ENCODE measurements around the gene INSL3.
"Not testable (repeated sequence)": the region's sequence is repeated elsewhere in the genome, so short reads cannot be mapped to it uniquely, and the experiment has no call there.

Gene INSL3

DNA sequence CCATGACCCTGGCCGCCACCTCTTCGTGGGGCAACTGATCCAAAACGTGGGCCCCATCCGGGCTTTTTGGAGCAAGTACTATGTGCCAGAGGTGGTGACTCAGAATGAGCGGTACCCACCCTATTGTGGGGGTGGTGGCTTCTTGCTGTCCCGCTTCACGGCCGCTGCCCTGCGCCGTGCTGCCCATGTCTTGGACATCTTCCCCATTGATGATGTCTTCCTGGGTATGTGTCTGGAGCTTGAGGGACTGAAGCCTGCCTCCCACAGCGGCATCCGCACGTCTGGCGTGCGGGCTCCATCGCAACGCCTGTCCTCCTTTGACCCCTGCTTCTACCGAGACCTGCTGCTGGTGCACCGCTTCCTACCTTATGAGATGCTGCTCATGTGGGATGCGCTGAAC is 9.6 kb downstream of the INSL3 start:
- no peak for DNase-seq

DNA sequence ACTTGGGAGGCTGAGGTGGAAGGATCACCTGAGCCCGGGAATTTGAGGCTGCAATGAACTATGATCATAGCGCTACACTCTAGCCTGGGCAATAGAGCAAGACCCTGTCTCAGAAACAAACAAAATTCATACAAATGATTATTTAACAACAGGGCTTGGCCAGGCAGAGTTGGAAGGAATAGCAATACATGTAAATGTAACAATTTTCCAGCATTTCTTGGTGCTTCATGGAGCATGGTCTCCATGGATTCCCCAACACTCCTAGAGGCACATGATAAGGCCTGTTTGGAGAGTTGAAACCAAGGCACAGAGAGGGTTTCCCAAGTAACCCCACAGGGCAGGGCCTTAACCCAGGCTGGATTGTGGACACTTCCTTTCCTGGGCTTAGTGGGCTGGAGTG is 10.2 kb downstream of the INSL3 start:
- DNase-seq = no peak

DNA sequence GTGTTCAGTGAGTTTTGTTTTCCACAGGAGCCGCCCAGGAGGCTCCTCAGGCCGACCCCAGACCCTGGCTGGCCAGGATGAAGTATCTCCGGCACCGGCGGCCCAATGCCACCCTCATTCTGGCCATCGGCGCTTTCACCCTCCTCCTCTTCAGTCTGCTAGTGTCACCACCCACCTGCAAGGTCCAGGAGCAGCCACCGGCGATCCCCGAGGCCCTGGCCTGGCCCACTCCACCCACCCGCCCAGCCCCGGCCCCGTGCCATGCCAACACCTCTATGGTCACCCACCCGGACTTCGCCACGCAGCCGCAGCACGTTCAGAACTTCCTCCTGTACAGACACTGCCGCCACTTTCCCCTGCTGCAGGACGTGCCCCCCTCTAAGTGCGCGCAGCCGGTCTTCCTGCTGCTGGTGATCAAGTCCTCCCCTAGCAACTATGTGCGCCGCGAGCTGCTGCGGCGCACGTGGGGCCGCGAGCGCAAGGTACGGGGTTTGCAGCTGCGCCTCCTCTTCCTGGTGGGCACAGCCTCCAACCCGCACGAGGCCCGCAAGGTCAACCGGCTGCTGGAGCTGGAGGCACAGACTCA is 13.5 kb downstream of the INSL3 start:
- peak in 1 of 5 experiments; percentile 33 for DNase-seq

DNA sequence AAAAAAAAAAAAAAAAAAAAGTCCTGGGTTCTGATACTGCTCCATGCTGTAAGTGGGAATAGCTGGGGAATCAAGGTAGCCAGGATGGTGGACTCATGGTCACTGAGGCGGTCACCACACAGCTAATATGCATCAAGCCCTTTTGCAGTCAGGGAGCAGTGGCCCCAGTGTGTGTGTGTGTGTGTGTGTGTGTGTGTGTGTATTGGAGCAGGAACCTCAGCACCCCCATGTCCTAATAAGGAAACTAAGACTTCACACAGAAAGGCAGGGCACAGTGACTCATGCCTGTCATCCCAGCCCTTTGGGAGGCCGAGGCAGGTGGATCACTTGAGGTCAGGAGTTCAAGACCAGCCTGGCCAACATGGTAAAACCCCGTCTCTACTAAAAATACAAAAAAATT is 14.4 kb downstream of the INSL3 start:
- DNase-seq = peak in 1 of 5 experiments; percentile 65

DNA sequence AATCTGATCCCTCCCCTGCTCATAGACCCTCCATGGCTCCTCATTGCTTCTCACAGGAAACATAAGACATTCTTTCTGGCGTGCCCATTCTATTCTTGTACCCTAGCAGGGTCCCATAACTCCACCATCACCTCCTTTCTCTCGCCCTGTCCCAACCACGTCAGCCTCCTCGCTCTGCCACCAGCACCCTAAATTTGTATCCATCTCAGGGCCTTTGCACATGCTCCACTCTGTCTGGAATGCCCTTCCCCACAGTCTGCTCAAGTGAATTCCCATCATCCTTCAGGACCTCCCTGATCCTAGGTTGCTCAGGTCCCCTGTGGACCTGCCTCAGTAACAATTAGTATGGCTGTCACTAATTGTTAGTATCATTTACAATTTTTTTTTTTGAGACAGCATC is 15.9 kb downstream of the INSL3 start:
- DNase-seq = no peak

DNA sequence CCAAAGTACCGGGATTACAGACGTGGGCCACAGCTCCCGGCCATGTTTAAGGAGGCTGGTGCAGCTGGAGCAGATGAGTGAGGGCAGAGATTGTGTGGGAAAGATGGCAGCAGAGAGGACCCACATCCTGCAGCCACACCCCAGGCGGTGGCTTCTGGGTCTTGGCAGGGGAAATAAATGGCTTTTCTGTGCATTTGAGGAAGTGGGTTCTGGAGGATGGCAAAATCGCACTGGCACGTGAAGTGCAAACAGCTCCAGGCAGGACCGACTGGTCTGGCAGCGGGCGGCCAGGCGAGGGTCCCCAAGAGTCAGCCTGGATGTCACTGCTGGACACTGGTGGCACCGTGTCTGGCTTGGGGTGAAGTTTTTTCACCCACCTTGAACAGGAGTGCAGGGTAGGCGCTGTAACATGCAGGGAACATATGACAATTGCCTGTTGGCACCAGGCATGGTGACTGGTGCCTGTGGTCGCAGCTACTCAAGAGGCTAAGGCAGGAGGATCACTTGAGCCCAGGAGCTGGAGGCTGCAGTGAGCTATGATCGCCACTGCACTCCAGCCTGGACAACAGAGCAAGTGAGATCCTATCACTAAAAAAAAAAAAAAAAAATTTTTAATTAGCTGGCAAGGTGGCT is 17.9 kb downstream of the INSL3 start:
- peak in 2 of 5 experiments; percentile 23 to 90 for DNase-seq

DNA sequence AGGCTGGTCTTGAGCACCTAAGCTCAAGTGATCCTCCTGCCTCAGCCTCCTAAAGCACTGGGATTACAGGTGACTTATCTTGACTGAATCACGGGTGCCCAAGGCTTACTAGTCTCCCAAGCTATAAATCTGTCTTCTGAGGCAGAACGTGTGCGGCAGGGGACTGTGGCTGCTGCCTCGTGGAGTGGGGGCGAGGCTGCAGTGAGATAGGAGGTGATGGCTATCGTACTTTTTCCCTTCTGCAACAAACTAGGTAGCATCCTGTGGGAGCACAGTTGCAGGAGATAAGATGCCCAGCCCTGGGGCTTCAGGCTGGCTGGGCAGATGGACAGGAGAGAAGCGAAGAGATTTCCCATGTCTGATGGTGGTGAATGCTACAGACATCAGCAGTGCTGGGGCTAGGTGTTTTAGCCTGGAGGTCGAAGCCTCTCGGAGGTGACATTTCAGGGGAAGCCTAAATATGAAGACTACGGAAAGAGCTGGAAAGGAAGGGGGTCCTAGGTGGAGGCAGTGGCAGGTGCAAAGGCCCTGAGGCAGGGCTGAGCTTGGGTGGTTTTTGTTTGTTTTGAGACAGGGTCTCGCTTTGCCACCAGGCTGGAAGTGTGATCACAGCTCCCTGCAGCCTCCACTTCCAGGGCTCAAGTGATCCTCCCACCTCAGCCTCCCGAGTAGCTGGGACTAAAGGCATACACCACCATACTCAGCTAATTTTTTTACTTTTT is 19.0 kb downstream of the INSL3 start:
- DNase-seq = no peak

DNA sequence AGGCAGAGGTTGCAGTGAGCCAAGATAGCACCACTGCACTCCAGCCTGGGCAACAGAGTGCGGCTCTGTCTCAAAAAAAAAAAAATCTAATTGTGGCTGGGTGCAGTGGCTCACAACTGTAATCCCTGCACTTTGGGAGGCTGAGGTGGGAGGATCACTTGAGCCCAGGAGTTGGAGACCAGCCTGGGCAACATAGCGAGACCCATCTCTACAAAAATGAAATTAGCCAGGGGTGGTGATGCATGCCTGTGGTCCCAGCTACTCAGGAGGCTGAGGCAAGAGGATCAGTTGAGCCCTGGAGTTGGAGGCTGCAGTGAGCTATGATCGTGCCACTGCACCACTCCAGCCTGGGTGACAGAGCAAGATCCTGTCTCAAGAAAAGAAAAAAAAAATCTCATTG is 22.7 kb downstream of the INSL3 start:
- not testable (repeated sequence) for DNase-seq

DNA sequence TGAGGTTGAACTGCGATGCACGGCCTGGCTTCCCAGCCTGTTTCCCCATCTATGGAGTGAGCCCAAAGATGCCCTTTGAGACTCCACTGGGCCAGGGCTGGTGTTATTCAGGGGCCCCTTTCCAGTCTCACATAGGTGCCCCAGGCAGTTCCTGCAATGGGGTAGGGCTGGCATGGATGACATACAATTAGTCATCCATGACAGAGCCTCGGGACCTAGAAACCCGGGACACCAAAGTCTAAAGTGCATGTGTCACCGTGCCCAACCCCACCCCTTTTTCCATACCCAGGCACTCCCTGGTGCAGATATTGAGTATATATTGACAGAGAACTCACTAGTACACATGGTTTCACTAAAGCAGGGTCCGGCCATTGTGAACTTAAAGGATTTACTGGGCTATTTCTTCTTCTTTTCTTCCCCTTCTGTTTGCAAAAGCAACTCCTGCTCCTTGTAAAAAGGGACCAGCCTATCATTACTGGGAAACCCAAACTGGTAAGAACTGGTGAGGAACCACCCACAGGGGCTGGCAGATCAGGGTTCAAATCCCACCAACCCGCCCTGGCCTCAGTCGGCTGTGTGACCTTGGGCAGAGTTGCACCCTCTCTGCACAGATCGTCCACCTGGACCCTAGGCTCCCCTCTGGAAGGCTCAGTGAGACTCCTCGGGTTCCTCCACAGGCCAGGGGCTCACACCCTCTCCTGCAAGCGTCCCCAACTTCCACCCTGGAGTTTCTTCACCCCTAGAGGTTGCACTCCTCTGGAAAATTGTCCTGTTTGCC is 23.7 kb downstream of the INSL3 start:
- DNase-seq = peak in 1 of 5 experiments; percentile 35

DNA sequence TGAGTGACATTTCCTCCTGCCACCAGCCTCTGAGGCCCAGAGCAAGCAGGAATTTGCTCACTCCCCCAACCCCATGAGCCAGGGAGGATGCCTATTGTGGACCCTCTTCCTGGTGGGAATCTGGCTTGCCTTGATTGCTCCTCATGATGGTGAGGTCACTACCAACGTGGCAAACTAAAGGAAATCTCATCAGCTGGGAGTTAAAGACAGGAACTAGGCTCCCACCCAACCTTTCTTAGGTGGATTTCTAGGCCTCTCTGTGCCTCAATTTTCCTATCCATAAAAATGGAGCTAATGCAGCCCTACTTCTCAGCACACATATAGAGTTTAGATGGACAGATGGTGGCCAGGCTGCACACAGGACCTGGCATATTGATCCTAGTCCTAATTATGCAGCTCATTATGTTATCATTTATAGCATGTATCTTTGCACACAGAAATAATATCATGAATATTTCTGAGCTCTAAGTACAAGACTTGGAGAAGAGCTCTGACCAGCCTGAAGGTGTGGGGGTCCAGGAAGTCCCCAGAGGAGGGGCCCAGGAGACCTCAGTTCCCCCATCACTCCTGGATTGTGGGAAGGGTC is 24.4 kb downstream of the INSL3 start:
- no peak for DNase-seq

DNA sequence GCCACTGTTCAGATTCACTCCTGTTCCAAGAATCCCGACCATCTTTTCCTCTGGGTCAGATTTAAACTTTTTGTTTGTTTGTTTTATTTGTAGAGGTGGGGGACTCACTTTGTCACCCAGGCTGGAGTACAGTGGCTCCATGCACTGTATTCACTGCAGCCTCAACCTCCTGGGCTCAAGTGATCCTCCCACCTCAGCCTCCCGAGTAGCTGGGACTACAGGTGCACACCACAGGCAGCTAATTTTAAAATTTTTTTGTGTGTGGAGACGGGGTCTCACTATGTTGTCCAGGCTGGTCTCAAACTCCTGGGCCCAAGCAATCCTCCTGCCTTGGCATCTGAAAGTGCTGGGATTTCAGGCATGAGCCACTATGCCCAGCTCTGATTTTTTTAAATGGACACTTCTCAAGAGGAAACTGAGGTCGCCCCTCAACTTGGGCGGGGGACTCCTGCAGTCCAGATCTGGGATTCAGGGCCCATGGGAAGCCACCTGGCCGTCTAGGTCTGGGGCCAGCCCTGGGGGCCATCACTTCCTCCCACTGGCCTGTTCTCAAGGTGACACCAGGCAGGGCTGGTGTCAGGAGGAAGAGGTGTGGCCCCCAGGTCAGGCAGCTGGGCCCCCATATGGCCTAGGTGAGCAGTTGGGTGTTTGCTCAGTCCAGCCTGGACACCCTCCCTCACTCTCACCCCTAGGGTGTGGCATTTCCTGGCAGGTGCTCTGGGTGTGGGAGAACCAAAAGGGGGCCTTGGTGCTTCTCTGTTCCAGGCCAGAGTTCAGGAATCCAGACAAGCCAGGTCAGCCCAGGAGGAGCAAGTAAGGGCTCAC is 25.1 kb downstream of the INSL3 start:
- no peak for DNase-seq

DNA sequence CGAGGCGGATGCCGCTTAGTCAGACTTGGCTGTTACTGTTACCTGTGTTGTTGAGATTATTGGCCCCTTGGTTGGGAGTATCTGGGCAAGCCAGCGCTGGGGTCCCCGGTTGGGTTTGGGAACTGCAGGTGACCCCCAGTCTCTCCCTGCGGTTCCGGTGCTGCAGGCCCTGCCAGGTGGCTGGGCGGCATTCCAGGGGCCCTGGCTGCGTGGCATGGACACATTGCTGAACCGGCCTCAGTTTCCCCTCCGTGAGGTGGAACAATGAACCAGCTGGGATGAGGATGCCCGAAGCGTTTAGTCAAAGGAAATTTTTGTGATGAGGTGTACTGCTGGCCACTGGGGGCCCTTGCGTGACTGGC is 25.8 kb downstream of the INSL3 start:
- DNase-seq = no peak

DNA sequence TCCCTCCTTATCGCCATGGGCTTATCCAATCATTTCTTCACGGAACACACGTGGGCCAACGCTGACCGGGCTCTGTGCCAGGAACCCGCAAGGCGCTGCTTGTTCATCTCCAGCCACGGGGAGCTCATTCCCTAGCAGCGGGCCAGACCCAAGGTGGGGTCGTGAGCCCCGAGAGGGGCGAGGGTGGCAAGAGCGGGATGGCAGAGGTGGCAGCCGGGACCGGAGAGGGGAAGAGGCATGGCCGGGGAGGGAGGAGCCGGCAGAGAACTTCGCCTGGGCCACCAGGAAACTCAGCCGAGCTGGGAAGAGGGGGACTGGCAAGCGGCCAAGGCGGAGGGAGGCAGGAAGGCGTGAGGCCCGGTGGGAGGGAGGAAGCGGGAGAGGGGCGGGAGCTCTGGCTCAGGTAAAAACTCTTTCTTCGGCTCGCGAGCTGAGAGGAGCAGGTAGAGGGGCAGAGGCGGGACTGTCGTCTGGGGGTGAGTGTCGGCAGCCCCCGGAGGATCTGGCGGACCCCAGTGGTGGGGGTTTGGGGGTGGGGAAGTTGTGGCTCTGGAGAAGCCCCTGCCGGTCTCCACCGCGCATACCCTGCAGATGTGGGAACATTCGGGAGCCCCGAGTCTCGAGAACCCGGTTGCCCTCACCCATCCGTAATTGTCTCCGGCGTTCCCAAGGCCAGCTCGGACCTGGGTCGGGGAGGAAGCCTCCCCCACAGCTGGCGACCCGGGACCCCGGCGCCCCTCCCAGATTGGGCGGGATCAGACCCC is 26.4 kb downstream of the INSL3 start, which contains the start of gene B3GNT3:
TSS of gene B3GNT3 (plus strand) at position 408 of the 764 bp plus-strand sequence. CDS start 12,670 bp downstream, outside the sequence.
- DNase-seq = no peak

DNA sequence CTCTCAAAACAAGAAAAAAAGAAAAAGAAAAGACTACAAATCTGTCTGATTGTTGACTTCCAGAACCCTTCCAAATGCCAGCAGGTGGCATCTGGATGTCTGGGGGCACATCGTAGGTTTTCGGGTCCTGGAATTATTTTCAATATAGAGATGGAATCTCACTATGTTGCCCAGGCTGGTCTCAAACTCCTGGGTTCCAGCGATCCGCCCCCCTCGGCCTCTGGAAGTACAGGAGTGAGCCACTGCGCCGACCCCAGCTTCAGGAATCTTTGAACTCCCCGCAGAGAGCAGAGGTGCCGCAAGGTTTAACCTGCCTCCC is 26.9 kb downstream of the INSL3 start:
- no peak for DNase-seq

DNA sequence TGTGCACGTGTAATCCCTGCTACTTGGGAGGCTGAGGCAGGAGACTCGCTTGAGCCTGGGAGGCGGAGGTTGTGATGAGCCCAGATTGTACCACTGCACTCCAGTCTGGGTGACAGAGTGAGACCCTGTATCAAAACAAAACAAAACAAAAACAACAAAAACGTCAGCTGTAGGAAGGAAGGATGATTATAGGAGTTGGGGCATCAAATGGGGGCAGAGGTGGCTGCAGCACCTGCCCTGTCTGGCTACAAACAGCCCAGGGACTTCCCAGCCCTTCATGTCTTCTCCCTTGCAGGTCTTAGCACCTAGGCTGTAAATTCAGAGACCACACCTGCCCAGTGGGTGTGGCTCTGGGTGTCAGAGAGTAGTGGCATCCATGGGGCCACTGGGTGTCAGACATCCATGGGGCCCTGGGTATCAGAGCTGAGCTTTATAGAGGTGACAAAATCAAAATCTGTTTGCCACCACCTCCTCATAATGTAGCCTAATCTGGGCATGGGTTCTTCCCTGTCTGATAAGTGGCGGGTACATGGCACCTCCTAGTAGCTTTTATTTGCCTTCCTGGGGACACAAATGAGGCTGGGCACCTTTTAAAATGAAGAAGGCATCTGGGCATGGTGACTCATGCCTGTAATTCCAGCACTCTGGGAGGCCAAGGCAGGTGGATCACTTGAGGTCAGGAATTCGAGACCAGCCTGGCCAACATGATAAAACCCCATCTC is 31.1 kb downstream of the INSL3 start:
- no peak for DNase-seq

DNA sequence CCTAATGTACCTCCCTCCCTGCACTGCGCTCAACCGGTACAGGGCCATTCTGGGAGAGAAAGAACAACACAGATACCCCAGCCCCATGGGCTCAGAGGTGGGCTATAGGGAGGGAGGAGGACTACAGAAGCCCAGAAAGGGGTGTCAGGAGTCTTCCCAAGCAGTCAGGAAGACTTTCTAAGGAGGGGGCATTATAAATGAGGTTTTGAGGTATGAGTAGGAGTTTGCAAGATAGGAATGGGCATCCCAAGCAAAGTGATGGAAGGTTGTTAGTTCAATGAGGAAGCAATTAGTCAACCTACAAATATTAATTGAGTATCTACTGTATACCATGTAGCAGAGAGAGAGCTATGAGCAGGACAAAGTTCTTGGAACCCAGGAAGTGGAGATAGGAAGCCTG is 32.7 kb downstream of the INSL3 start:
- DNase-seq = no peak

DNA sequence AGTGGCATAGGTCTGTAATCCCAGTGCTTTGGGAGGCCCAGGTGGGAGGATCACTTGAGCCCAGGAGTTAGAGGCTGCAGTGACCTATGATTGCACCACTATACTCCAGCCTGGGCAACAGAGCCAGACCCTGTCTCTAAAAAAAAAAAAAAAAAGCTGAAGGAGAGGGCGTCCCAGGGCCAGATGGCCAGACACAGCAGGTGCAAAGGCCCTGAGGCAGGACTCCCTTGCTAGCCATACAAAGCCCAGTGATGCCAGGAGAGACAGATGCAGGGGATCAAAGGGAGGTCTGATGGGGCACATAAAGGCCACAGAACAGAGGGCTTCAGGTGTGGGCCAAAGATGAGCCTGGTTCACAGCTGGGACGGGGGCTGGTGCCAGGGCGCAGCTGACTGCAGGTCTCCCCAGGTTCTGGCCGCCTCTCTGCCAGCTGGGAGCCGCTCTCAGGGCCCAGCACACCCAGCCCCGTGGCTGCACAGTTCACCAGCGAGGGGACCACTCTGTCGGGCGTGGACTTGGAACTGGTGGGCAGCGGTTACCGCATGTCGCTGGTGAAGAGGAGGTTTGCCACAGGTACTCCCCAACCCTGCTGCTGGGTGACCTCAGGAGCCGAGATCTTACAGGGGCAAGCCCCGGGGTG is 33.9 kb downstream of the INSL3 start:
- no peak for DNase-seq

DNA sequence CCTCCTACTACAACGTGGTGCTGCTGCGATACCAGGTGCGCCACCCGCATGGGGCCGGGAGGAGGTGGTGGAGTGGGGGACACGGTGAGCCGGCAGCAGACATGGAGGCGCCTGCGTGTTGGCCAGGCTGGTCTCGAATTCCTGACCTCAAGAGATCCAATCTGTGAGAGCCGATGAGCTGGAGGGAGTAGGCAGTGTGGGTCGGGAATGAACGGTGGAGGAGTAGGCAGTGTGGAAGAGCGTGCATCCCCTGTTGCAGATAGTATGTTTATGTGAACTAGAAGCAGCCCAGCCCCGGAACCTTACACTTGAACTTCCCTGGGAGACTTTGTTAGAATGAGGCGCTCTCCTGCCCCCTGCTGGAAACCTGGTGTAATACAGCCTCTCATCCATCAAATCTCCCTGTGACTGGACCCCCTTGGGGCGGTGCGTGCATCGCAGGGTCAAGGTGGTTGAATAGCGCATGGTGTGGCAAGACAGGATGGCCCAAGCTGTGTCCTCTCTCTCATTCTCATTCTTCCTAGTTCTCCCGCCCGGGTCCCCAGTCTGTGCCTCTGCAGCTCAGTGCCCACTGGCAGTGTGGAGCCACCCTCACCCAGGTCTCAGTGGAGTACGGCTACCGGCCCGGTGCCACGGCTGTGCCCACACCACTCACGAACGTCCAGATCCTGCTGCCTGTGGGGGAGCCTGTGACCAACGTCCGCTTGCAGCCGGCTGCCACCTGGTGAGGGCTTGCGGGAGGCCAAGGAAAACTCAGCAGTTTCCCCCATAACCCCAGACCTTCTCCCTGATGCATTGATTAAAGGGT is 36.9 kb downstream of the INSL3 start:
- DNase-seq = peak; percentile 32 to 69 (median 57)

DNA sequence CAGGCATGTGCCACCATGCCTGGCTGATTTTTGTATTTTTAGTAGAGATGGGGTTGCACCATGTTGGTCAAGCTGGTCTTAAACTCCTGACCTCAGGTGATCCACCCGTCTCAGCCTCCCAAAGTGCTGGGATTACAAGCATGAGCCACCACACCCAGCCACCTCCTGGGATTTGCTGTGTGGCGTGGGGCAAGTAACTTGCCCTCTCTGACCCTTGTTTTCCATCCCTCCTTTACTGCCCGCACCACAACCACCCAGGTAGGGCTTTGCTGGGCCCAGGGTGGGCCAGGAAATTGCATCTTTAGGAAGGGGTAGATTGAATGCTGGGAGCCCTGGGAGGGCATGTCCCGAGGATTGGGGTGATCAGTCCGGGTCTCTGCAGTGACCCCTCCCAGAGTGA is 37.6 kb downstream of the INSL3 start:
- not testable (repeated sequence) for DNase-seq
